ENCODE data around the gene SLC19A1. TPM values are rescaled to one million over a fixed set of nuclear protein-coding genes. Genes with fewer than 3 reads are reported as not detected.

SLC19A1 gene
- total RNA-seq, 4 donors from 2014 or later = 3.6 to 7.3 (median 5.0) TPM

GRCh38 chr21:45537746-45538291, 4.4 kb downstream of the SLC19A1 start:
- peak in 1 of 2 donors; percentile 72 for DNase-seq (ENCODE audit: low spot score in 2 of 2)
- 89 to 96% methylated on average over 14 to 27 of the region's 27 CpGs for WGBS, 2 donors
- intact Hi-C loops (cut with DNase I; ENCODE audit: low total_unique reads) = no loop called here
- H3K4me3 ChIP-seq (ENCODE audit: low read depth, poor library complexity, severe bottlenecking) = no peak overlapping the region
- no peak for TF ChIP-seq POLR2A (IDR thresholded peaks at IDR 0.05)
- TF ChIP-seq, protein P1, sequence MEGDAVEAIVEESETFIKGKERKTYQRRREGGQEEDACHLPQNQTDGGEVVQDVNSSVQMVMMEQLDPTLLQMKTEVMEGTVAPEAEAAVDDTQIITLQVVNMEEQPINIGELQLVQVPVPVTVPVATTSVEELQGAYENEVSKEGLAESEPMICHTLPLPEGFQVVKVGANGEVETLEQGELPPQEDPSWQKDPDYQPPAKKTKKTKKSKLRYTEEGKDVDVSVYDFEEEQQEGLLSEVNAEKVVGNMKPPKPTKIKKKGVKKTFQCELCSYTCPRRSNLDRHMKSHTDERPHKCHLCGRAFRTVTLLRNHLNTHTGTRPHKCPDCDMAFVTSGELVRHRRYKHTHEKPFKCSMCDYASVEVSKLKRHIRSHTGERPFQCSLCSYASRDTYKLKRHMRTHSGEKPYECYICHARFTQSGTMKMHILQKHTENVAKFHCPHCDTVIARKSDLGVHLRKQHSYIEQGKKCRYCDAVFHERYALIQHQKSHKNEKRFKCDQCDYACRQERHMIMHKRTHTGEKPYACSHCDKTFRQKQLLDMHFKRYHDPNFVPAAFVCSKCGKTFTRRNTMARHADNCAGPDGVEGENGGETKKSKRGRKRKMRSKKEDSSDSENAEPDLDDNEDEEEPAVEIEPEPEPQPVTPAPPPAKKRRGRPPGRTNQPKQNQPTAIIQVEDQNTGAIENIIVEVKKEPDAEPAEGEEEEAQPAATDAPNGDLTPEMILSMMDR (IDR thresholded peaks at IDR 0.05) = no peak

DNA sequence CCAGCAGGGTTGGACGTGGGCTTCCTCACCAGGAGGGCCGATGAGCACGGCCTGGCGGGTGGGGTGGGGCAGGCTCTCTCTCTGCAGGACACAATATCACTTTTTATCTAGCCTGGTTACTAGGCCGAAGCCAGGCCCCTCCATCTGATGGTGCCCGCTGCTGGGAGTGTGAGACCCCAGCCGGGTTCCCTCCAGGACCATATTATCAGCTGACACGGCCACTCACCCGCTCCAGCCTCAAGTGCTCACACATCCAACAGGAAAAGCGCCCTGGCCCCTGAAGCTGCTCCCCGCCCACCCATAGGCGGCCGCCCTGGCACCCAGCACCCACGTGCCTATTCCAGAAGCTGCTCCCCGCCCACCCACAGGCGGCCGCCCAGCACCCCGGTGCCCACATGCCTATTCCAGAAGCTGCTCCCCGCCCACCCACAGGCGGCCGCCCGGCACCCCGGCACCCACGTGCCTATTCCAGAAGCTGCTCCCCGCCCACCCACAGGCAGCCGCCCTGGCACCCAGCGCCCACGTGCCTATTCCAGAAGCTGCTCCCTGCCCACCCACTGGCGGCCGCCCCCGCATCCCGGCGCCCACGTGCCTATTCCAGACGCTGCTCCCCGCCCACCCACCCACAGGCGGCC, 5.0 kb downstream of the SLC19A1 start:
- H3K4me3 ChIP-seq (ENCODE audit: low read depth, poor library complexity, severe bottlenecking) = no peak overlapping the region
- TF ChIP-seq POLR2A (IDR thresholded peaks at IDR 0.05) = no peak
- TF ChIP-seq, protein P1 (IDR thresholded peaks at IDR 0.05) = no peak
- DNase-seq (ENCODE audit: low spot score in 2 of 2) = peak in 1 of 2 donors; percentile 75
- intact Hi-C loops (cut with DNase I; ENCODE audit: low total_unique reads) = no loop called here
- 85 to 88% methylated on average over 36 to 37 of the region's 37 CpGs for WGBS, 2 donors

GRCh38 chr21:45536301-45537081, 5.7 kb downstream of the SLC19A1 start:
- 86 to 91% methylated on average over 29 to 31 of the region's 31 CpGs for WGBS, 2 donors
- intact Hi-C loops (cut with DNase I; ENCODE audit: low total_unique reads) = no loop called here
- TF ChIP-seq POLR2A (IDR thresholded peaks at IDR 0.05) = no peak
- TF ChIP-seq, protein P1 (IDR thresholded peaks at IDR 0.05) = no peak
- no peak overlapping the region for H3K4me3 ChIP-seq (ENCODE audit: low read depth, poor library complexity, severe bottlenecking)
- peak in 1 of 2 donors; percentile 75 for DNase-seq (ENCODE audit: low spot score in 2 of 2)

- intact Hi-C loops (cut with DNase I; ENCODE audit: low total_unique reads) = no loop called here
- no peak overlapping the region for H3K4me3 ChIP-seq (ENCODE audit: low read depth, poor library complexity, severe bottlenecking)
- 70 to 74% methylated on average over 27 to 34 of the region's 34 CpGs for WGBS, 2 donors
- TF ChIP-seq, protein P1 (IDR thresholded peaks at IDR 0.05) = no peak
- no peak for TF ChIP-seq POLR2A (IDR thresholded peaks at IDR 0.05)
- peak in 1 of 2 donors; percentile 81 for DNase-seq (ENCODE audit: low spot score in 2 of 2)
Observed at GRCh38 chr21:45535341-45536081, 6.7 kb downstream of the SLC19A1 start.

GRCh38 chr21:45534636-45535331, 7.5 kb downstream of the SLC19A1 start:
- DNase-seq (ENCODE audit: low spot score in 2 of 2) = peak in 1 of 2 donors; percentile 84
- TF ChIP-seq, protein P1 (IDR thresholded peaks at IDR 0.05) = no peak
- no peak for TF ChIP-seq POLR2A (IDR thresholded peaks at IDR 0.05)
- no peak overlapping the region for H3K4me3 ChIP-seq (ENCODE audit: low read depth, poor library complexity, severe bottlenecking)
- WGBS, 2 donors = 75 to 86% methylated on average over 19 to 24 of the region's 28 CpGs
- intact Hi-C loops (cut with DNase I; ENCODE audit: low total_unique reads) = no loop called here
